22Rv1 (cell line): Measurements from ENCODE around the gene ENPP3.

ENCODE experiments used
- H3K27ac ChIP-seq: fragments of 450-650 bp; 2 replicates; pipeline ENCODE4 v1.5.1; 2017
- CTCF ChIP-seq: fragments of 450-650 bp; IDR thresholded peaks from 2 replicates; pipeline ENCODE4 v1.5.1; 2017; ENCODE audit warnings: mild to moderate bottlenecking
- ZFX ChIP-seq: fragments of 450-650 bp; IDR thresholded peaks from 2 replicates; pipeline ENCODE4 v1.6.1; 2017; ENCODE audit warnings: antibody characterized with exemption, borderline replicate concordance

ENPP3 gene

GRCh38 chr6:131636880-131637792 is at the start of gene ENPP3:
Gene ENPP3, plus strand, starts transcription at chr6:131637302. Its CDS starts 83 bp downstream, at chr6:131637385.
- no peak within 1 kb of the TSS for H3K27ac ChIP-seq
- TF ChIP-seq ZFX: no peak
- TF ChIP-seq CTCF: no peak

DNA sequence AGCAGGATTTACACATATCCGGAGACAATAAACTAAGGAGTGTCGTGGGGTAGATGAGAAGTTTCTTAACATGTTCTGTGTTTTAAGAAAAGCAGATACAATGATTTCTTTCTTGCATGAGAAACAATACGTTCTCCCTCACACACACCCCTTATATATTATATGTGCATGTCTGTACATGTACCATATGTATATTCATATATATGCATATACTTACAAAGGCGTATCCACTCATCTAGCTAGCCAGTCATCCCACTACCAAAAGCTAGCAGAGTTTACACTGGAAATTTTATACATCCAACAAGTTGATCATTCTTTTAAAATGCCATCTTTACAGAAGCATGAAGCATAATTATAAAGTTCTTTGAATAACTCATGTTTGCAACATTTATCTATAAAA is 49.2 kb upstream of the ENPP3 start:
- TF ChIP-seq CTCF (no peak), ZFX (no peak)
- H3K27ac ChIP-seq: no peak overlapping the region

- no peak overlapping the region for H3K27ac ChIP-seq
- no peak for TF ChIP-seq CTCF
- no peak for TF ChIP-seq ZFX
Measured at GRCh38 chr6:131588643-131589042, 48.5 kb upstream of the ENPP3 start.

- H3K27ac ChIP-seq: no peak overlapping the region
- no peak for TF ChIP-seq ZFX
- TF ChIP-seq CTCF: no peak
Measured at GRCh38 chr6:131592935-131593334, 44.2 kb upstream of the ENPP3 start.

GRCh38 chr6:131594074-131594473 is 43.0 kb upstream of the ENPP3 start:
- no peak for TF ChIP-seq CTCF
- TF ChIP-seq ZFX: no peak
- H3K27ac ChIP-seq: no peak overlapping the region

DNA sequence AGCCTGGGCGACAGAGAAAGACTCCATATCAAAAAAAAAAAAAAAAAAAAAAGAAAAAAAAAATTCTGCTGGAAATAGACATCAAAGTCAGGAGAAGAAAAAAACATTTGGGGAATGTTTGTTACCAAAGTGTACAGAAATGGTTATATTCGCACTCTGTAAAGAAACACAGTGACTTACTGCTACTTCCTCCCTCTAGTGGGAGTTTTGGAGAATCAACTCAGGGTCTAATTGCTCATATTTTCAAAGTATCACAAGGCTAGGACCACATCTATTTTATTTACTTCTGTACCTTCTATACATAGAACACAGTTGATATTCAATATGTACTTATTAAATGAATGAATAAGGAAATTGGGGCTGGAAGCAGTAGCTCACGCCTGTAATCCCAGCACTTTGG is 39.7 kb upstream of the ENPP3 start:
- no peak overlapping the region for H3K27ac ChIP-seq
- TF ChIP-seq ZFX: no peak
- peak; percentile 51 for TF ChIP-seq CTCF

GRCh38 chr6:131600716-131601115 is 36.4 kb upstream of the ENPP3 start:
- no peak overlapping the region for H3K27ac ChIP-seq
- TF ChIP-seq CTCF (no peak), ZFX (no peak)
